T-helper 2 cell treated with Interferon-gamma antibody and Interleukin-4, amounts not matched to agents 5 μg/mL and 100 μg/mL, for 36 hours (primary cell): ENCODE measurements around the gene XBP1.
A peak's percentile ranks its signal among the peaks of the same experiment; 100 is the strongest.
"Not testable (repeated sequence)": the region's sequence is repeated elsewhere in the genome, so short reads cannot be mapped to it uniquely, and the experiment has no call there.

Experiments
- DNase-seq: peaks from one replicate; pipeline ENCODE4 v3.0.0; 2021; ENCODE audit warnings: low spot score
- H3K27ac Mint-ChIP-seq: one replicate; pipeline ENCODE4 v1.8.0; 2021; ENCODE audit warnings: mild to moderate bottlenecking, mixed read lengths
- H3K27me3 Mint-ChIP-seq: one replicate; pipeline ENCODE4 v1.8.0; 2021; ENCODE audit warnings: low read depth, mixed read lengths
- H3K36me3 Mint-ChIP-seq: one replicate; pipeline ENCODE4 v1.8.0; 2021; ENCODE audit warnings: low read depth, mixed read lengths
- H3K4me1 Mint-ChIP-seq: one replicate; pipeline ENCODE4 v1.8.0; 2021; ENCODE audit warnings: low read depth, mixed read lengths
- H3K4me3 Mint-ChIP-seq: one replicate; pipeline ENCODE4 v1.8.0; 2022; ENCODE audit warnings: mild to moderate bottlenecking, moderate library complexity, mixed read lengths
- H3K9me3 Mint-ChIP-seq: one replicate; pipeline ENCODE4 v1.8.0; 2021; ENCODE audit warnings: mixed read lengths

Gene XBP1

GRCh38 chr22:28810821-28811491 lies 10.6 kb upstream of the XBP1 start:
- H3K27ac Mint-ChIP-seq: peak overlapping the region; percentile 94
- peaks cover 58% of the 10 kb centered on the region for H3K36me3 Mint-ChIP-seq

GRCh38 chr22:28808716-28809355 lies 8.5 kb upstream of the XBP1 start:
- DNase-seq: no peak
- peak overlapping the region; percentile 49 for H3K4me3 Mint-ChIP-seq
- peaks cover 40% of the 10 kb centered on the region for H3K36me3 Mint-ChIP-seq
- no peaks in the 10 kb centered on the region for H3K27me3 Mint-ChIP-seq
- H3K9me3 Mint-ChIP-seq: no peaks in the 10 kb centered on the region
- H3K27ac Mint-ChIP-seq: peak overlapping the region; percentile 27
- H3K4me1 Mint-ChIP-seq: peaks cover 50% of the 10 kb centered on the region

More at GRCh38 chr22:28810821-28811491, 10.6 kb upstream of the XBP1 start:
- DNase-seq: peak; percentile 55
- Mint-ChIP-seq H3K4me1 (peaks cover 67% of the 10 kb centered on the region), H3K27me3 (no peaks in the 10 kb centered on the region), H3K9me3 (no peaks in the 10 kb centered on the region), H3K4me3 (peak overlapping the region; percentile 86)

- not testable (repeated sequence) for H3K27me3 Mint-ChIP-seq, H3K4me3 Mint-ChIP-seq, DNase-seq, H3K9me3 Mint-ChIP-seq, H3K27ac Mint-ChIP-seq
- peaks cover 38% of the 10 kb centered on the region for H3K4me1 Mint-ChIP-seq
- peaks cover 44% of the 10 kb centered on the region for H3K36me3 Mint-ChIP-seq
Measured at GRCh38 chr22:28805426-28805825, 5.1 kb upstream of the XBP1 start.

GRCh38 chr22:28802595-28803123 lies 2.3 kb upstream of the XBP1 start:
- Mint-ChIP-seq H3K27me3 (no peaks in the 10 kb centered on the region), H3K9me3 (no peaks in the 10 kb centered on the region), H3K36me3 (peaks cover 53% of the 10 kb centered on the region), H3K27ac (peak overlapping the region; percentile 89), H3K4me1 (peaks cover 28% of the 10 kb centered on the region), H3K4me3 (peak overlapping the region; percentile 90)
- DNase-seq: no peak

GRCh38 chr22:28801845-28802594 lies 1.7 kb upstream of the XBP1 start:
- Mint-ChIP-seq H3K27me3 (no peaks in the 10 kb centered on the region), H3K27ac (peak overlapping the region; percentile 89), H3K4me3 (peak overlapping the region; percentile 90), H3K36me3 (peaks cover 56% of the 10 kb centered on the region), H3K9me3 (no peaks in the 10 kb centered on the region), H3K4me1 (peaks cover 32% of the 10 kb centered on the region)
- no peak for DNase-seq

GRCh38 chr22:28799606-28800307 lies 612 bp downstream of the XBP1 start:
- H3K27ac Mint-ChIP-seq: peak overlapping the region; percentile 99
- H3K4me3 Mint-ChIP-seq: peak overlapping the region; percentile 99
- peaks cover 75% of the 10 kb centered on the region for H3K36me3 Mint-ChIP-seq
- H3K27me3 Mint-ChIP-seq: no peaks in the 10 kb centered on the region
- DNase-seq: peak; percentile 44
- no peaks in the 10 kb centered on the region for H3K9me3 Mint-ChIP-seq
- H3K4me1 Mint-ChIP-seq: peaks cover 48% of the 10 kb centered on the region

DNA sequence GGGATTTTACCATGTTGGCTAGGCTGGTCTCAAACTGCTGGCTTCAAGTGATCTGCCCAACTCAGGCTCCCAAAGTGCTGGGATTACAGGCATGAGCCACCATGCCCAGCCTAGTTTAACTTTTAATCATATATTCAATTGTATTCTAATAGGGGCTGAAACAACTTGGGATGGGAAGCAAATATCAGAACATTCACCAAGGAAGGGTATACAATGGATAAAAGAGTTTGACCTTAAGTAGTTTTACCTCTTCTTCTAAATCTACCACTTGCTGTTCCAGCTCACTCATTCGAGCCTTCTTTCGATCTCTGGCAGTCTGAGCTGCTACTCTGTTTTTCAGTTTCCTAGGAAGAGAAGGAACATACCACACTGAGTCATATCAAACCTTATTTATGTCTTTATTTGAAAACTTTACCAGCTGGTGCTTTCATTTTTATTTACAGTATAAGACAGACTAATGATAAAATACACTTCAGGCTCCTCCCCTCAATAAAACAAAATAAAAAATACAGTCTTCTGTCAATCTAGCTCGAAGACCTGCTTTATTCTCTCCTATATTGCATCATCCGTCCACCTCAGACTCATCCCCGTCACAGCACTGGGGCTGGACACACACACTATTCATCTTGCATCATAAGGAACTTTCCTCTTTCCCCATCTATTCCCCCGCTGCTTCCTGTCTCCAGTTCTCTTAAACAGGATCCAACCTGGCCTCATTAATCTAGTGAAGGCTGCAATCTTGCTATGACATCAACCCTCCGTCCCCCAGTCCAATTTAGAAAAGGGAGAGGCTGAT lies 1.4 kb downstream of the XBP1 start:
- H3K9me3 Mint-ChIP-seq: no peaks in the 10 kb centered on the region
- DNase-seq: peak; percentile 40
- H3K36me3 Mint-ChIP-seq: peaks cover 80% of the 10 kb centered on the region
- peaks cover 52% of the 10 kb centered on the region for H3K4me1 Mint-ChIP-seq
- peak overlapping the region; percentile 91 for H3K4me3 Mint-ChIP-seq
- no peaks in the 10 kb centered on the region for H3K27me3 Mint-ChIP-seq
- peak overlapping the region; percentile 89 for H3K27ac Mint-ChIP-seq

- H3K27ac Mint-ChIP-seq: peak overlapping the region; percentile 45
- peaks cover 59% of the 10 kb centered on the region for H3K4me1 Mint-ChIP-seq
- H3K9me3 Mint-ChIP-seq: no peaks in the 10 kb centered on the region
Measured at GRCh38 chr22:28795932-28796856, 4.2 kb downstream of the XBP1 start.

DNA sequence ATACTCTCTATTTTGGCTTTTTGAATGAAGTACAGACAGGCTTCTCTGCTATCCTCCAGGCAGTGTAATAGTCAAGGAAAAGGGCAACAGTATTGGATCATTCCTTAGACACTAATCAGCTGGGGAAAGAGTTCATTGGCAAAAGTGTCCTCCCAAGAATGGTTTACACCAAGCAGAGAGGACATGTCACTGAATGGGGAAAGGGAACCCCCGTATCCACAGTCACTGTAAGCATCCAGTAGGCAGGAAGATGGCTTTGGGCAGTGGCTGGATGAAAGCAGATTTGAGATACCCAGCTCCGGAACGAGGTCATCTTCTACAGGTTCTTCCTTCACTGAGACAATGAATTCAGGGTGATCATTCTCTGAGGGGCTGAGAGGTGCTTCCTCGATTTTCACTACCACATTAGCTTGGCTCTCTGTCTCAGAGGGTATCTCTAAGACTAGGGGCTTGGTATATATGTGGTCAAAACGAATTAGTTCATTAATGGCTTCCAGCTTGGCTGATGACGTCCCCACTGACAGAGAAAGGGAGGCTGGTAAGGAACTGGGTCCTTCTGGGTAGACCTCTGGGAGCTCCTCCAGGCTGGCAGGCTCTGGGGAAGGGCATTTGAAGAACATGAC lies 5.2 kb downstream of the XBP1 start:
- no peak for DNase-seq
- Mint-ChIP-seq H3K4me3 (peak overlapping the region; percentile 91), H3K4me1 (peaks cover 57% of the 10 kb centered on the region), H3K27me3 (no peaks in the 10 kb centered on the region), H3K36me3 (peaks cover 73% of the 10 kb centered on the region), H3K27ac (peak overlapping the region; percentile 31), H3K9me3 (no peaks in the 10 kb centered on the region)

More at GRCh38 chr22:28795932-28796856, 4.2 kb downstream of the XBP1 start:
- Mint-ChIP-seq H3K36me3 (peaks cover 78% of the 10 kb centered on the region), H3K27me3 (no peaks in the 10 kb centered on the region), H3K4me3 (peak overlapping the region; percentile 91)
- DNase-seq: no peak

DNA sequence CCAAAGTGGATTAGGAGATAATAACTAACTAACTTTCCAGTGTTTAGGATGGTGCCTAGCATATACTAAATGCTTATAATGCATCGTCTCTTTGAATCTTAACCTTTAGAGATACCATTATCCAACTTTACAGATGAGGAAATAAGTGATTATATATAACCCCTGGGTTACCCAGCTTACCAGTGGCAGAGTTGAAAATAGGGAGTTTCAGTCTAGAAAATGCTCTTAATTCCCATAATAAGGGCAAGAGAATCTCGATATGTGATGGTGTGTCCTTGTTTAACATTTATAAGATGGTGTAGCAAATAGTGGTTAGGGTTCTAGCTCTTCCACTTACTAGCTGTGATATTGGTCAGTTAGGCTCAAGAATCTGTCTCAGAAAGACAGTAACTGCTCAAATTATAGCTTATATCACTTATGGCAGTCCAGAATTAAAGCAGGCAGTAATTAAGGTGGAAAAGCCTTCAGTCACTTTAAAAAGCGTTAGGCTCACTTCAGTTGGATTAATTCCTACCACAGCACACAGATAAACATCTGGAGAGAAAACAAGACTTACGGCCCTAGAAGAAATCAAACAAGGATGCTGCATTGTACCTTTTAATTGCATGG lies 6.3 kb downstream of the XBP1 start:
- DNase-seq: no peak
- Mint-ChIP-seq H3K27me3 (no peaks in the 10 kb centered on the region), H3K4me3 (peak overlapping the region; percentile 38), H3K4me1 (peaks cover 58% of the 10 kb centered on the region), H3K27ac (peak overlapping the region; percentile 49), H3K36me3 (peaks cover 69% of the 10 kb centered on the region), H3K9me3 (no peaks in the 10 kb centered on the region)

DNA sequence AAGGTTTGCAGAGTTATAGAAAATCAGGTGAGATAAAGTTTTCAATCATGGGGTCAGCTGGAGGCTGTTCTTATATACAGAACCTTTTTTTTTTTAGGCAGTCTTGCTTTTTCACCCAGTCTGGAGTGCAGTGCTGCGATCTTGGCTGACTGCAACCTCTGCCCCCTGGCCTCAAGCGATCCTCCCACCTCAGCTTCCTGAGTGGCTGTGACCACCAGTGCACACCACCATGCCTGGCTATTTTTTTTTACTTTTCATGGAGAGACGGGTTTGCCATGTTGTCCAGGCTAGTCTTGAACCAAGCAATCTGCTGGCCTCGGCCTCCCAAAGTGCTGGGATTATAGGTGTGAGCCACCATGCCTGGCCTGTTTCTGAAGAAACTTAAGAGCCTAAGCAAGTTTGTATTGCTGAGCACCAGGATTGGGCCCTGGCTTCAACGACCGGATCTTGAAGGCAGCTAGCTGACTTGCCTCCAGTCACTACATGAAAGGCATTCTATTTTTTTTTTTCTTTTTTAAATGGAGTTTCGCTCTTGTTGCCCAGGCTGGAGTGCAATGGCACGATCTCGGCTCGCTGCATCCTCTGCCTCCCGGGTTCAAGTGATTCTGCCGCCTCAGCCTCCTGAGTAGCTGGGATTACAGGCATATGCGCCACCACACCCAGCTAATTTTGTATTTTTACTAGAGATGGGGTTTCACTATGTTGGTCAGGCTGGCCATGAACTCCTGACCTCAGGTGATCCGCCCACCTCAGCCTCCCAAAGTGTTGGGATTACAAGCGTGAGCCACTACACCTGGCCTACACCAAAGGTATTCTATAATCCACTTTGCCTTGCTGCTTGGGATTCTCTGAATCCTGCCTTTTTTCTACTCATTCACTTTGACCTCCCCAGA lies 7.6 kb downstream of the XBP1 start:
- H3K9me3 Mint-ChIP-seq: no peaks in the 10 kb centered on the region
- H3K27ac Mint-ChIP-seq: peak overlapping the region; percentile 58
- no peak for DNase-seq
- peaks cover 50% of the 10 kb centered on the region for H3K4me1 Mint-ChIP-seq
- peaks cover 67% of the 10 kb centered on the region for H3K36me3 Mint-ChIP-seq
- H3K27me3 Mint-ChIP-seq: no peaks in the 10 kb centered on the region
- H3K4me3 Mint-ChIP-seq: peak overlapping the region; percentile 33
